Loucy (cell line): ENCODE results near the gene MSRB2.

Experiments used
- H2AFZ ChIP-seq: fragments of 200-600 bp; sonication (generic); 2 replicates; pipeline ENCODE4 v1.6.0; 2016; ENCODE audit warnings: antibody characterized with exemption, mild to moderate bottlenecking, low read length, moderate library complexity
- H3F3A ChIP-seq: fragments of 200-600 bp; 2 replicates; pipeline ENCODE4 v1.6.0; 2016; ENCODE audit warnings: antibody characterized with exemption, low read depth, mild to moderate bottlenecking
- H3K27me3 ChIP-seq: fragments of 200-600 bp; sonication (generic); 2 replicates; pipeline ENCODE4 v1.6.1; 2014; ENCODE audit warnings: low read length, mild to moderate bottlenecking; ENCODE audit not compliant: insufficient read depth, poor library complexity, severe bottlenecking
- H3K36me3 ChIP-seq: fragments of 200-600 bp; sonication (generic); 2 replicates; pipeline ENCODE4 v1.6.1; 2016; ENCODE audit warnings: low read length; ENCODE audit not compliant: insufficient read depth
- H3K4me1 ChIP-seq: fragments of 200-600 bp; sonication (generic); 2 replicates; pipeline ENCODE4 v1.5.1; 2014; ENCODE audit warnings: low read length, mild to moderate bottlenecking; ENCODE audit not compliant: insufficient read depth, poor library complexity, severe bottlenecking
- H3K4me2 ChIP-seq: fragments of 200-600 bp; sonication (generic); 2 replicates; pipeline ENCODE4 v1.6.0; 2014; ENCODE audit warnings: antibody characterized with exemption, low read length, low read depth, mild to moderate bottlenecking; ENCODE audit not compliant: poor library complexity, severe bottlenecking
- H3K4me3 ChIP-seq: fragments of 200-600 bp; sonication (generic); 2 replicates; pipeline ENCODE4 v1.5.1; 2014; ENCODE audit warnings: low read length, mild to moderate bottlenecking, mixed read lengths; ENCODE audit not compliant: poor library complexity, severe bottlenecking
- H3K79me2 ChIP-seq: fragments of 200-600 bp; sonication (generic); 2 replicates; pipeline ENCODE4 v1.6.1; 2014; ENCODE audit warnings: low read length; ENCODE audit not compliant: insufficient read depth
- H3K9ac ChIP-seq: fragments of 200-600 bp; sonication (generic); 2 replicates; pipeline ENCODE4 v1.6.0; 2014; ENCODE audit warnings: mild to moderate bottlenecking, low read depth, low read length, moderate library complexity; ENCODE audit not compliant: poor library complexity, severe bottlenecking
- H3K9me2 ChIP-seq: fragments of 200-600 bp; sonication (generic); replicated peaks from 2 replicates; pipeline ENCODE4 v1.6.1; 2016; ENCODE audit warnings: low read depth, low read length, mixed read lengths
- H3K9me3 ChIP-seq: fragments of 200-600 bp; sonication (generic); 2 replicates; pipeline ENCODE4 v1.6.1; 2014; ENCODE audit warnings: mild to moderate bottlenecking, antibody characterized with exemption, low read length, low read depth; ENCODE audit not compliant: insufficient read depth
- H4K20me1 ChIP-seq: fragments of 200-600 bp; sonication (generic); 2 replicates; pipeline ENCODE4 v1.6.0; 2014; ENCODE audit warnings: antibody characterized with exemption, low read length, mild to moderate bottlenecking; ENCODE audit not compliant: insufficient read depth, poor library complexity, severe bottlenecking
- EZH2phosphoT487 ChIP-seq: fragments of 200-600 bp; IDR thresholded peaks from 2 replicates; pipeline ENCODE4 v1.6.1; 2018; ENCODE audit warnings: antibody characterized with exemption, mild to moderate bottlenecking, moderate library complexity, borderline replicate concordance
- TF ChIP-seq, protein P1 (sequence below): fragments of 200-600 bp; sonication (generic); conservative IDR thresholded peaks from 2 replicates; pipeline ENCODE4 v1.5.1; 2014; ENCODE audit warnings: mild to moderate bottlenecking, antibody characterized with exemption, low read length

MSRB2 gene

DNA sequence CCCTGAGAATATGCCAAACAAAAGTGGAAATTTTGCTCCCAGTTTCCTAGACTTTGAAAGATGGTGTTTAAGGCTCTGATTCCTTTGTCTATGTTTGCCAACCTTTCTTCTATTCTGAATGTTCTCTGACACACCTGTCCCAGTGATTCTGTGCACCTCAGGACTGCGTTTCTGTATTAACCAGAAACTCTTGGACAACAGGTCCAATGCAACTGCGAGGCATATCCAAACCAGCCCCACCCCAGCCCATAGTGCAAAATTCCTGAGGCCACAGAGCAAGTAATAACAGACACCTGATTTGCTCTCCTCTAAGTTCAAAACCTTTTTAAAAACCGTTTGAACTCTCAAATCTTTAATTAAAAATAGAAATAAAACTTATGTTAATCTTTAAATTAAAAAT lies 37.0 kb upstream of the MSRB2 start:
- no peak for TF ChIP-seq EZH2phosphoT487
- TF ChIP-seq, protein P1, sequence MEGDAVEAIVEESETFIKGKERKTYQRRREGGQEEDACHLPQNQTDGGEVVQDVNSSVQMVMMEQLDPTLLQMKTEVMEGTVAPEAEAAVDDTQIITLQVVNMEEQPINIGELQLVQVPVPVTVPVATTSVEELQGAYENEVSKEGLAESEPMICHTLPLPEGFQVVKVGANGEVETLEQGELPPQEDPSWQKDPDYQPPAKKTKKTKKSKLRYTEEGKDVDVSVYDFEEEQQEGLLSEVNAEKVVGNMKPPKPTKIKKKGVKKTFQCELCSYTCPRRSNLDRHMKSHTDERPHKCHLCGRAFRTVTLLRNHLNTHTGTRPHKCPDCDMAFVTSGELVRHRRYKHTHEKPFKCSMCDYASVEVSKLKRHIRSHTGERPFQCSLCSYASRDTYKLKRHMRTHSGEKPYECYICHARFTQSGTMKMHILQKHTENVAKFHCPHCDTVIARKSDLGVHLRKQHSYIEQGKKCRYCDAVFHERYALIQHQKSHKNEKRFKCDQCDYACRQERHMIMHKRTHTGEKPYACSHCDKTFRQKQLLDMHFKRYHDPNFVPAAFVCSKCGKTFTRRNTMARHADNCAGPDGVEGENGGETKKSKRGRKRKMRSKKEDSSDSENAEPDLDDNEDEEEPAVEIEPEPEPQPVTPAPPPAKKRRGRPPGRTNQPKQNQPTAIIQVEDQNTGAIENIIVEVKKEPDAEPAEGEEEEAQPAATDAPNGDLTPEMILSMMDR, result no peak
- Histone ChIP-seq H3K4me1 (no peaks in the 10 kb centered on the region), H3K9me3 (no peaks in the 10 kb centered on the region), H4K20me1 (no peaks in the 10 kb centered on the region), H3K79me2 (no peaks in the 10 kb centered on the region), H3K4me3 (no peak overlapping the region), H3K36me3 (no peaks in the 10 kb centered on the region), H3F3A (no peaks in the 10 kb centered on the region), H3K4me2 (no peak overlapping the region), H3K9me2 (no peaks in the 10 kb centered on the region), H3K9ac (no peak overlapping the region), H3K27me3 (peaks cover 6% of the 10 kb centered on the region), H2AFZ (no peak overlapping the region)

GRCh38 chr10:23060918-23061317 lies 34.5 kb upstream of the MSRB2 start:
- no peaks in the 10 kb centered on the region for H3K4me1 ChIP-seq
- no peaks in the 10 kb centered on the region for H3K9me3 ChIP-seq
- no peak overlapping the region for H3K9ac ChIP-seq
- TF ChIP-seq EZH2phosphoT487, result no peak
- TF ChIP-seq, protein P1, result no peak
- H3K27me3 ChIP-seq, result peaks cover 6% of the 10 kb centered on the region
- no peaks in the 10 kb centered on the region for H3K36me3 ChIP-seq
- no peak overlapping the region for H2AFZ ChIP-seq
- no peaks in the 10 kb centered on the region for H3K79me2 ChIP-seq
- no peaks in the 10 kb centered on the region for H4K20me1 ChIP-seq
- no peaks in the 10 kb centered on the region for H3F3A ChIP-seq
- H3K4me3 ChIP-seq, result no peak overlapping the region
- no peaks in the 10 kb centered on the region for H3K9me2 ChIP-seq
- no peak overlapping the region for H3K4me2 ChIP-seq

DNA sequence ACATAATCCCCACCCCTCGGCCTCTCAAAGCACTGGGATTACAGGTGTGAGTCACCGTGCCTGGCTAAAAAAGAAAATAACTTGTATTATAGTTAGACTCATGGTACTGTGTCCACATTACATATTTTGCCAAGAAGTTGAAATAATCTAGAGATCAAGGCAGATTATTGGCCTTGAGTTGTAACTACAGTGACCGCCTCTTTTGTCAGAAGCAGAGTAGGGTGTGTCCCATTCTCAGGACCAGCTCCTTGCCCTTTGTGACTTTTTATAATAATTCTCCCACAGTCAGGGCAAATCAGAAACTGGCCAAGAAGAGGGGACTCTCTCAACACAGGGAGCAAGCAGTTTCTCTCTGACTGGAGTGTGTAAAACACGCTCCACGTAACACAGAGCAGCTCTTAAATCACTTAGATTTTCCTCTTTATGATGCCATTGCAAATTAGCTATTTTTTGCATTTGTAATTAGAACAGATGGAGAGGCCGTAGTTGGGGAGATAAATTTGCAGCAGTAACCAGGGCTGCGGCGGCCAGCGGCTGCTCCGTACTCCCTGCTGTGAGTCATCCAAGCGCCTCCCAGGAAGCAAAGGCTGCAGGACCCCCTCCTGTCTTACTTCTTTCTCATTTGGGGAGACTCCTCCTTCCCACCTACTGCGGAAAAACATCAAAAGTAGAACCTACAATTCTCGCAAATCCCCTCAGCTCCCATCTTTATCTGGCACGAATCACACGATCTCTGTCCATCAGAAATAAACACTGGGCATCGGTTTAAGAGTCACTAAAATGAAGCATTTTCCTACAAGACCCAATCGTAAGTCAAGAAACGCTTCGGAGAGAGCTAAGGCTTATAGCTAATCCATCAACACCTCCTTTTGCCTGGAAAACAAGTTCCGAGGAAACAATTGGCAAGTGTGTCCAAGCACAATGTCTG lies 32.1 kb upstream of the MSRB2 start:
- Histone ChIP-seq H3K27me3 (peaks cover 6% of the 10 kb centered on the region), H3K9ac (no peak overlapping the region), H4K20me1 (no peaks in the 10 kb centered on the region), H3K79me2 (no peaks in the 10 kb centered on the region), H3K4me1 (no peaks in the 10 kb centered on the region), H3K36me3 (no peaks in the 10 kb centered on the region), H3K9me2 (no peaks in the 10 kb centered on the region), H3K9me3 (no peaks in the 10 kb centered on the region), H3F3A (no peaks in the 10 kb centered on the region), H3K4me2 (no peak overlapping the region), H3K4me3 (no peak overlapping the region), H2AFZ (no peak overlapping the region)
- TF ChIP-seq, protein P1, result no peak
- TF ChIP-seq EZH2phosphoT487, result no peak
